OCI-LY1 (cell line): ENCODE data around the gene GDPD3.

ENCODE experiments used
- H2AFZ ChIP-seq: fragments of 200-600 bp; sonication (generic), shearing (Covaris generic); 2 replicates; pipeline ENCODE4 v1.6.0; 2014; ENCODE audit warnings: antibody characterized with exemption, mild to moderate bottlenecking, low read length
- H3F3A ChIP-seq: fragments of 200-600 bp; sonication (generic), shearing (Covaris generic); 2 replicates; pipeline ENCODE4 v1.6.0; 2014; ENCODE audit warnings: mild to moderate bottlenecking, antibody characterized with exemption, low read length, moderate library complexity; ENCODE audit not compliant: insufficient read depth
- H3K27ac ChIP-seq: fragments of 200-600 bp; sonication (generic); 2 replicates; pipeline ENCODE4 v1.5.1; 2014; ENCODE audit warnings: low read length, mixed run types, mild to moderate bottlenecking, low read depth; ENCODE audit not compliant: poor library complexity, severe bottlenecking
- H3K27me3 ChIP-seq: fragments of 200-600 bp; sonication (generic); 2 replicates; pipeline ENCODE4 v1.6.0; 2014; ENCODE audit warnings: antibody characterized with exemption, mild to moderate bottlenecking, low read length, moderate library complexity; ENCODE audit not compliant: insufficient read depth
- H3K36me3 ChIP-seq: fragments of 200-600 bp; sonication (generic); 2 replicates; pipeline ENCODE4 v1.6.1; 2014; ENCODE audit warnings: mild to moderate bottlenecking, antibody characterized with exemption, low read length, moderate library complexity, mixed read lengths; ENCODE audit not compliant: insufficient read depth
- H3K4me1 ChIP-seq: fragments of 200-600 bp; sonication (generic); 2 replicates; pipeline ENCODE4 v1.5.1; 2014; ENCODE audit warnings: mild to moderate bottlenecking, low read length, moderate library complexity; ENCODE audit not compliant: insufficient read depth, severe bottlenecking
- H3K4me2 ChIP-seq: fragments of 200-600 bp; sonication (generic), shearing (Covaris generic); 2 replicates; pipeline ENCODE4 v1.6.1; 2014; ENCODE audit warnings: low read length
- H3K4me3 ChIP-seq: fragments of 200-600 bp; sonication (generic); 2 replicates; pipeline ENCODE4 v1.5.1; 2014; ENCODE audit warnings: low read length, low read depth, mild to moderate bottlenecking, mixed read lengths; ENCODE audit not compliant: poor library complexity, severe bottlenecking
- H3K79me2 ChIP-seq: fragments of 200-600 bp; shearing (Covaris generic); 2 replicates; pipeline ENCODE4 v1.6.1; 2016; ENCODE audit warnings: mixed run types, low read length, mixed read lengths; ENCODE audit not compliant: insufficient read depth
- H3K9ac ChIP-seq: fragments of 200-600 bp; sonication (generic), shearing (Covaris generic); 2 replicates; pipeline ENCODE4 v1.6.1; 2014; ENCODE audit warnings: mild to moderate bottlenecking, low read length, mixed read lengths
- H3K9me2 ChIP-seq: fragments of 200-600 bp; sonication (generic), shearing (Covaris generic); 2 replicates; pipeline ENCODE4 v1.6.1; 2014; ENCODE audit warnings: low read depth, mild to moderate bottlenecking, low read length, mixed read lengths
- H3K9me3 ChIP-seq: fragments of 200-600 bp; shearing (Covaris generic); 2 replicates; pipeline ENCODE4 v1.6.1; 2014; ENCODE audit warnings: low read length, mixed read lengths
- H4K20me1 ChIP-seq: fragments of 200-600 bp; sonication (generic), shearing (Covaris generic); 2 replicates; pipeline ENCODE4 v1.6.0; 2016; ENCODE audit warnings: mild to moderate bottlenecking, low read length; ENCODE audit not compliant: insufficient read depth
- EZH2 ChIP-seq: fragments of 200-600 bp; sonication (generic), shearing (Covaris generic); IDR thresholded peaks from 2 replicates; pipeline ENCODE4 v1.8.0; 2017; ENCODE audit warnings: borderline replicate concordance, mixed run types, mild to moderate bottlenecking, antibody characterized with exemption, low read length, moderate library complexity, mixed read lengths
- TF ChIP-seq, protein P1 (sequence below): fragments of 200-600 bp; sonication (generic), shearing (Covaris generic); IDR thresholded peaks from 2 replicates; pipeline ENCODE4 v1.5.1; 2017; ENCODE audit warnings: mild to moderate bottlenecking, antibody characterized with exemption, low read length, moderate library complexity, mixed read lengths

GDPD3 gene

GRCh38 chr16:30088237-30088831, 25.0 kb downstream of the GDPD3 start:
- Histone ChIP-seq H3K36me3 (peaks cover 24% of the 10 kb centered on the region), H3K4me3 (no peak overlapping the region), H3K9me2 (no peaks in the 10 kb centered on the region), H3K4me2 (no peak overlapping the region), H2AFZ (no peak overlapping the region), H3K79me2 (no peaks in the 10 kb centered on the region), H3K9me3 (no peaks in the 10 kb centered on the region), H3K27me3 (no peaks in the 10 kb centered on the region), H3K4me1 (peaks cover 34% of the 10 kb centered on the region), H3K9ac (no peak overlapping the region), H3K27ac (peak overlapping the region; percentile 18), H3F3A (no peaks in the 10 kb centered on the region; the same call in 1 of the 2 replicates), H4K20me1 (no peaks in the 10 kb centered on the region)
- TF ChIP-seq, protein P1, sequence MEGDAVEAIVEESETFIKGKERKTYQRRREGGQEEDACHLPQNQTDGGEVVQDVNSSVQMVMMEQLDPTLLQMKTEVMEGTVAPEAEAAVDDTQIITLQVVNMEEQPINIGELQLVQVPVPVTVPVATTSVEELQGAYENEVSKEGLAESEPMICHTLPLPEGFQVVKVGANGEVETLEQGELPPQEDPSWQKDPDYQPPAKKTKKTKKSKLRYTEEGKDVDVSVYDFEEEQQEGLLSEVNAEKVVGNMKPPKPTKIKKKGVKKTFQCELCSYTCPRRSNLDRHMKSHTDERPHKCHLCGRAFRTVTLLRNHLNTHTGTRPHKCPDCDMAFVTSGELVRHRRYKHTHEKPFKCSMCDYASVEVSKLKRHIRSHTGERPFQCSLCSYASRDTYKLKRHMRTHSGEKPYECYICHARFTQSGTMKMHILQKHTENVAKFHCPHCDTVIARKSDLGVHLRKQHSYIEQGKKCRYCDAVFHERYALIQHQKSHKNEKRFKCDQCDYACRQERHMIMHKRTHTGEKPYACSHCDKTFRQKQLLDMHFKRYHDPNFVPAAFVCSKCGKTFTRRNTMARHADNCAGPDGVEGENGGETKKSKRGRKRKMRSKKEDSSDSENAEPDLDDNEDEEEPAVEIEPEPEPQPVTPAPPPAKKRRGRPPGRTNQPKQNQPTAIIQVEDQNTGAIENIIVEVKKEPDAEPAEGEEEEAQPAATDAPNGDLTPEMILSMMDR, result no peak
- TF ChIP-seq EZH2, result no peak

DNA sequence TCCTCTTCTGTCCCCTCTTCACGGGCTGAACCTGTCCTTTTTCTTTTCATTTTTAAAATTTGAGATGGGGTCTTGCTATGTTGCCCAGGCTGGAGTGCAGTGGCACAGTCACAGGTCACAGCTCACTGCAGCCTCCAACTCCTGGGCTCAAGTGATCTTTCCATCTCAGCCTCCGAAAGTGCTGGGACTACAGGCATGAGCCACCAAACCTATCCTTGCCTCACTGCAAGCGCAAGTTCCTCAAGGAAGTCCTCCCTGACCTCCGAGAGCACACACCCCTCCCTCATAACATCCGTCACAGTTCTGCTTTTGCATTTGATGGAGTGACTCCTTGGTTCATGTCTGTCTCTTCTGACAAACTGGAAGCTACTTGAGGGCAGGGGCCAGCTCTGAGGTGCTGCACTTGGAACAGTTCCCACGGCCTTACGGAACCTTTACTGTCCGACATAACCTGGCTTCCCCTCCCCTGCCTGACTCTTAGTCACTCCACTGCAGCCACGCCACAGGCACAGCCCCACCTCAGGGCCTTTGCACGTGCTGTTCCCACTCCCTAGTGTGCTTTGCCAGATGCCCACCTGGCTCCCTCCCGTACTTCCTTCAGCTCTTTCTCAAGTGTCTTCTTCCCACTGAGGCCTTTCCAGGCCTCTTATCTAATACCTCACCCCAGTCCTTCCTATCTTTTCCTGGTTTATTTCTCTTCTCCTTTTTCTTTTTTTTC, 26.0 kb downstream of the GDPD3 start:
- Histone ChIP-seq H3K4me2 (no peak overlapping the region), H3K79me2 (no peaks in the 10 kb centered on the region), H3K36me3 (peaks cover 34% of the 10 kb centered on the region), H3F3A (no peaks in the 10 kb centered on the region), H3K9ac (no peak overlapping the region), H2AFZ (no peak overlapping the region), H3K9me3 (no peaks in the 10 kb centered on the region), H3K4me1 (peaks cover 24% of the 10 kb centered on the region), H3K4me3 (no peak overlapping the region), H3K9me2 (no peaks in the 10 kb centered on the region), H4K20me1 (no peaks in the 10 kb centered on the region), H3K27ac (no peak overlapping the region), H3K27me3 (no peaks in the 10 kb centered on the region)
- TF ChIP-seq EZH2, result no peak
- TF ChIP-seq, protein P1, result no peak

GRCh38 chr16:30086291-30087140, 26.8 kb downstream of the GDPD3 start:
- no peaks in the 10 kb centered on the region for H3K9me3 ChIP-seq
- H2AFZ ChIP-seq, result no peak overlapping the region
- H3K4me1 ChIP-seq, result peaks cover 18% of the 10 kb centered on the region
- no peak overlapping the region for H3K9ac ChIP-seq
- no peaks in the 10 kb centered on the region for H4K20me1 ChIP-seq
- H3K79me2 ChIP-seq, result no peaks in the 10 kb centered on the region
- TF ChIP-seq, protein P1, result no peak
- no peak for TF ChIP-seq EZH2
- H3F3A ChIP-seq, result no peaks in the 10 kb centered on the region
- peaks cover 40% of the 10 kb centered on the region for H3K36me3 ChIP-seq
- H3K27ac ChIP-seq, result no peak overlapping the region
- H3K4me2 ChIP-seq, result no peak overlapping the region
- H3K4me3 ChIP-seq, result no peak overlapping the region
- H3K27me3 ChIP-seq, result no peaks in the 10 kb centered on the region
- H3K9me2 ChIP-seq, result no peaks in the 10 kb centered on the region
